NOMO-1 treated with dmso at 0.1 percent for 144 hours (cell line): ENCODE measurements around the gene SLC12A7.

Source experiments
- DNase-seq: peaks from one replicate; lab custom pipeline; 2025; ENCODE audit not compliant: unreplicated experiment; lab: John Stamatoyannopoulos, UW

SLC12A7 gene

DNA sequence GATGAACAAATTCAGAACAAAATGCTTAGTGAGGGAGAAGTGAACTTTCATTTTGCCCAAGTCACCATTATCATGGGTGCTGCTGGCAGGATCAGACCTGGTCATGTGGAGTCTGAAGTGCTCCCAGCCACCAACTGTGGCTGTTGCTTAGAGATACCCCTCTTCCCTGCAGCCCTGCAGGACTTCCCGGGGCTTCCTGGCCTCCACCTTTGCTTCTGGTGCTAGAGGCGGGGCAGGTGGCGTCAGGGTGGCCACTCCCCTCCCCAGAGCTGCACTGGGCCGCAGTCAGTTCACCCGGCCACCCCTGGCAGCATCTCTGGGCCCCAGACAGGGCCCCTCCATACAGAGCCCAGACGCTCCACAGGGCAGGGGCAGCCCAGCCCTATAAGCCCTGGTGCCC is 30.0 kb upstream of the SLC12A7 start:
- DNase-seq: no peak

DNA sequence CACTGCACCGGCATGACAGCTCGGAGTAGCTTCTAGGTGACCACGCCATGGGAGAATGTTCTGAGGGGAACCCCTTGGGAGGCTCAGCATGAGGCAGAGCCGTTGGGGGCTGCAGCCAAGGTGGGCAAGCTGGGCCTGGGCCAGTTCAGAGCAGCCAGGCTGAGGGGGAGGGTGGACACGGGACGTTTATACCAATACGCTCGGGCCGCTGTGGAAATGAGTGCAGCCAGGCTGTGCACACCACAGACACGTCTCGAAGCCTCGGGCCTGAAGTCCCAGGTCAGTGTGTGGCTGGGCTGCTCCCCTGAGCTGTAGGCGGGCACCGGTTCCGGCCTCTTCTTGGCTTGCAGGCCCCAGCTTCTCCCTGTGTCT is 28.9 kb upstream of the SLC12A7 start:
- no peak for DNase-seq

DNA sequence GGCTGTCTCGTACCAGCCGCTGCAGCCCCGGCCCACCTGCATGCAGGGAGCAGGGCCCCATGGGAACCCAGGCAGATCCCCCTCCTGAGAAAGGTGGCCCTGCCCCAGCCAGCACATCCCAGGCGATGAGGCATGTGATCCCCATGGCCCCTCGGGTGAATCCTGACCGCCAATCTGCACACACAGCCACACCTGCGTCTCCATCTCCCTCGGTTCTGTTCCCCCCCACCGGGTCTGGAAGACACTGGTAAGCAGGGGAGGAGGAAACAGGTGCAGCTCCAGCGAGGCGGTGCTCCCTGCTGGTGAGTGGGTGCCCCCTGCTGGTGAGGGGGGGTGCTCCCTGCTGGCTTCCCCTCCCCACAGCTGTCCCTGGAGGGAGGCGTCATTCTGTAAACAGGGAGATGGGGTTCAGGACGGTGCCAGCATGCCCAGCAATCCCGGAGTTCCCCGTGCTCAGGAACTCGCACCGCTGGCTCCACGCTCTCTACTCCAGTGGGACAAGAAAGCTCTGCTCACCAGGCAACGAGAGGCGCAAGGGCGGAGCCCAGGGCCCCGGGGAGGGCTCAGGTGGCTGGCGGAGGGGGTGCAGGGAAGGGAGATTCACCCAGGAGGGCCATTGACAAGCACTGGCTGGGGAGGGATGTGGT is 28.4 kb upstream of the SLC12A7 start:
- peak; percentile 55 for DNase-seq

DNA sequence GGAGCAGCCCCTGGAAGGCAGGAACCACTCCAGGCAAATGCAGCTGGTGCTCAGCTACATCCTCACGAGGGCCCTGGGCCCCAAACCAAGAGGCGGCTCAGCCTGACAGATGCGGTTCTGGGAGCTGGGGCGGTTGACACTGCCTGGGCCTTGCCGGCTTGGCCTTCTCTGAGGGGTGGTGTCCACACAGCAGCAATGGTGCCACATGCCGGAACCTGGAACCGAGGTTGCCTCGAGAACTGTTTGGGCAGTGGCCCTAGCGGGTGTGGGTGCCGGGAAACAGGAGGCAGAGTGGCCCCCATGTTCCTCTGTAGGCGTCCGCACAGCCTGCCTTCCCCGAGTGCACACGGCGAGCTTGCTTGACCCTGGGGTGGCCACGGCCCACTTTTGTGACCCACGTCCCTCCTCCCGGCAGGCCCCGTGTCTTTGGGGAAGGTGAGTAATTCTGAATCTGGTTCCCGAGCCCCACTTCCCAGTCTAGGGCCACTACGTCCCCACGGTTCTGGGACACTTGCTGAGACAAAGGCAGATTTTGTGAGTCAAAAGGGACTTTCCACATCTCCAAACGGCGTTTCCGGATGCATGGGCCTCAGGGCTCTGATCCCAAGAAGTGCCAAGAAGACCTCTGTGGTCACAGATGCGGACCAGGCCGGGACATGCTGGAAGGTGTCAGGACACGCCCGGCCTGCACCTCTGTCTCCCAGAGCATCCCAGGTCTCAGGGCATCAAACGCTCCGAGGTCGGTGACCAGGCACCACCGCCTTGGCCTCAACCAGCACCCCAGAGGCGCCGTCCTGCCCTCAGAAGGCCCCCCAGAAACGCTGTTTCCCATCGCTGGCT is 27.7 kb upstream of the SLC12A7 start:
- no peak for DNase-seq

DNA sequence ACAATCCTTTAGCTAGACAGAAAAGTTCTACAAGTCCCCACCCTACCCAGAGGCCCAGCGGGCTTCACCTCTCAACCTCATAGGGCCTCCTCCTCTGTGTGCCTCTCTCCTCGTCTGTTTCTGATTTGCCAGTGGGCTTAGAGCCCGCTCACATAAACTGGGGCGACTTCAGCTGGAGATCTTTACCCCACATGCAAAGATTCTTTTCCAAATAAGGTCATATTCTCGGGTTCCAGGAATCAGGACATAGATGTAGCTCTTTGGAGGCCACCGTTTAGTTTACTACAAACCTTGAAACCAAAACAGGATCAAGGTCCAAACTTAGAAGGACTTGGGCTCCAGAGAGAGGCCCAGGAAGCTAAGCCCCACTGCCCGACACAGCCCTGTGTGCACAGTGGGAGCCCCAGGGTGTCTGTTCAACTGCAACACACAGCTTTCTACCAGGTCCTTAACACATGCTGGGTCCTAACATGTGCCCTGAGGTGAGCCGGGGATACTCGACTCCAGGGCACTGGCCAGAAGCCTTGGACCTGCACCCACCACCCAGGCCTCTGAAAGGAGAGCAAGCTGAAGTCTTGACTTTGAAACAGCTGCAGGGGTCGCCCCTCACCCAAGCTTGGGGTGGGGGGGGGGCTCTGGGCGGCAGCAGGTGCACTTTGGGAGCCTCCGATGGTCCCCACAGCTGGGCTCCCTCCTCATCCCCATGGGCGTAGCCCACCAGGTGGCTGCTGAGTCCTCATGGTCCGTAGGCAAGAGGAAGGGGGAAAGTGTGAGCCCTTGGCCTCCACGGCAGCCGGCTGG is 26.8 kb upstream of the SLC12A7 start:
- DNase-seq: no peak

DNA sequence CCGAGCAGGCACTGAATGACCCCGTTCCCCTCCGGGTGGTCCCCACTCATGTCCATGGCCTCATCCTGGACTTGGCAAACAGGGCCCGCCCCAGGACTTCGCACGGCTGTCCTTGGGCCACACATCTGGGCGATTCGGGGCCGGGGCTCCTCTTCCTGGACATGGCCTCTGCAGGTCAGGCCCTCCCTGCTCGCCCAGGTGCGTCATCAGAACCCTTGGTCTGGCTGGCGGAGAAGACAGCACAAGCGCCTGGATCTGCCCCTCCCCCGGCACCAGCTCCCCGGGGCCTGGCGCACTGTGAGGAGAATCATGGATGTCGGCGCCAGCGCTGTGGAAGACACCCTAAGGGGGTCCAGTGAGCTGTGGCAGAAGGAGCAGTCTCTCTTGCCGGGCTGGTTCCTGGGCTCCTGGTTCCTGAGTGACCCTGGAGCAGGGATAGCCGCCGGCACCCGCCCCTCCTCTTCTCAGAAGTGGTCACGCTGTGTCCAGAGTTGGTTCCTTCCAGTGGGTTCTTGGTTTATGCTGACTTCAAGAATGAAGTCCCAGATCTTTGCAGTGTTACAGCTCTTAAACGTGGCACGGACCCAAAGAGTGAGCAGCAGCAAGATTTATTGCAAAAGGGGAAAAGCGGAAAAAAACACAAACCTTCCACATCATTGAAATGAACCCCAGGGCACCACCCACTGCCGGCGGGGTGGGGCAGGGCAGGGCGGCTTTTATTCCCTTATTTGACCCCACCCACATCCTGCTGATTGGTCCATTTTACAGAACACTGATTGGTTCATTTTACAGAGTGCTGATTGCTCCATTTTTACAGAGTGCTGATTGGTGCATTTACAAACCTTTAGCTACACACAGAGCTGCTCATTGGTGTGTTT is 25.9 kb upstream of the SLC12A7 start:
- DNase-seq: peak; percentile 16

DNA sequence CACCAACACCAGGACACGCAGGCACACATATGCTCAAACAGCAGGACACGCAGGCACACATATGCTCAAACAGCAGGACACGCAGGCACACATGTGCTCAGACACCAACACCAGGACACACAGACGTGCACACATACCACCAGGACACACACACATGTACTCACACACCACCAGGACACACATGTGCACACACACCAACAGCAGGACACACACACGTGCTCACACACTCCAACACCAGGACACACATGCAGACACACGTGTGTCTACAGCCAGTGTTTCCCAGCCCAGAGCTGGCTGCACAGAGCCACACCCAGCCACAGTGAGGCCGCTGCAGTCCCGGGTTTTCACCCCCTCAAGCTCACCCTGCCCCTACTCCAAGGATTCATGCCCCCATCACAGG is 25.0 kb upstream of the SLC12A7 start:
- no peak for DNase-seq

DNA sequence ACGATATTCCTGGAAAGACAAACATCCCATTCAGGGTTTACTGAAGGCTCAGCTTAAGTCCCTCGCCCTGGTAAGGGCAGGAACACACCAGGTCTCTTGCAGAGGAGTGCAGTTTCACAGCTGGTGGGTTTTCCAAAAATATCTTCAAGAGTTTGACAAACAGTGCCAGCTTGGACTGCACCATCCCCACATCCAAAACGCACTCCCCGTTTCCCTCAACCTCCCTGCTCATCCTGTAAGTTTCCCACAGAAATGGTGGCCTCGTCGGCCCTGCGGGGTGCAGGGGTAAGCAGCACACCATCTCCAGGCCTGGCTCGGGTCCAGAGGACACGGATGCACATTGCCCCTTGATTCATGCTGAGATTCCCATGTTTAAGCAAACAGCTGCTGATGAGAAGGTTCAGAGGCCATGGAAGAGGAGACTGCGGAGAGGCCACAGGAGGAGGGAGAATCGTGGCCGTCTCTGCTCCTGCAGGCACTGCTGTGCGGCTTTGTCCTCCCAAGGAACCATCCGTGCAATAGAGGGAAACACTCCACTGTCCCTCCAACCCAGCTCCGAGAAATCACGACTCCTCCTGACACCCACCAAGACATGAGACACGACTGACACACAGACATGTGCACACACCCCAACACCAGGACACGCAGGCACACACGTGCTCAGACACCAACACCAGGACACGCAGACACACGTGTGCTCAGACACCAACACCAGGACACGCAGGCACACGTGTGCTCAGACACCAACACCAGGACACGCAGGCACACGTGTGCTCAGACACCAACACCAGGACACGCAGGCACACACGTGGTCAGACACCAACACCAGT is 24.0 kb upstream of the SLC12A7 start:
- no peak for DNase-seq

DNA sequence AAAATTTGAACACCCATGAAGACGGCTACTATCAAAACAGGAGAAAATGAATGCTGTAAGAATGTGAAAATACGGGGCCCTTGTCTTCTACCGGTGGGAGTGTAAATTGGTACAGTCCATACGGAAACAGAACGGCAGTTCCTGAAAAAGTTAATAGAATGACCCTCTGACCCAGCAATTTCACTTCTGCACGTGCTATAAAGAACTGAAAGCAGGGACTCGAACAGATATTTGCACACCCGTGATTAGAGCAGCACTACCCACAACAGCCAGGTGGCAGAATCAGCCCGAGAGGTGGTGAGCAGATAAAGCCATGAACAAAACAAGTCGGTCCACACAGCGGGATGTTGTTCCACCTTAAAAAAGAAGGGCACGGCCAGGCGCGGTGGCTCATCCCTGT is 22.6 kb upstream of the SLC12A7 start:
- peak; percentile 90 for DNase-seq

DNA sequence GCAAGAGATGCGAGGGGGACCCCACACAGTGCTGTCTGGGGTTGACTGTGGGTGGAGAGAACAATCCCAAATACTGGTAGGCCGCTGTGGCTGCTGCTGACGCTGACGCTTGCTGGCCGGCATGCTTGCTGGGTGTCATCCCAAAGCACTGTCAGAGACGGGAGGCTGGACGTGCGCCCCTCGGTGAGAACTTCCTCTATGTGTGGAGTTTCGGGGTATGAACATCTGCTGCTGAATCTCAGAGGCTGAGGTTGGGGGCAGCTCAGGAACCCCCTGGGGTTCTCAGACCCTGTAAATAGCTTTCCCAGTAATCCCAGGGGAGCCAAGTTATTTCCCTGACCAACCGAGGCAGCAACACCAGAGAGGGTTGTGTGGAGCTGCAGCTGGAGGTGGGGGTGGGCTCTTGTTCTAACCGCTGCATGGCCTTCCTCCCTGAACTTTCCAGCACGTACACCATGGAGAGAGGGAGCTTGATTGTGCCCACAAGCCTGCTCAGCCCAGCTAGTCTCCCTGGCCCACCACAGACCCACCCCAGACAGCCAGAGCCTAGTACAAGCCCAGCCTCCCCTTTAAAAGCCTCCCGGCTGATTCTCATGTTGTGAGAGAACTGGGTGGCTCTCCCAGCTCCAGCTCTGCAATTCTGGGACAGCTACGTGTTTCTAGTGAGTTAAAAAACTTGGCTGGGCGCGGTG is 21.8 kb upstream of the SLC12A7 start:
- DNase-seq: no peak

DNA sequence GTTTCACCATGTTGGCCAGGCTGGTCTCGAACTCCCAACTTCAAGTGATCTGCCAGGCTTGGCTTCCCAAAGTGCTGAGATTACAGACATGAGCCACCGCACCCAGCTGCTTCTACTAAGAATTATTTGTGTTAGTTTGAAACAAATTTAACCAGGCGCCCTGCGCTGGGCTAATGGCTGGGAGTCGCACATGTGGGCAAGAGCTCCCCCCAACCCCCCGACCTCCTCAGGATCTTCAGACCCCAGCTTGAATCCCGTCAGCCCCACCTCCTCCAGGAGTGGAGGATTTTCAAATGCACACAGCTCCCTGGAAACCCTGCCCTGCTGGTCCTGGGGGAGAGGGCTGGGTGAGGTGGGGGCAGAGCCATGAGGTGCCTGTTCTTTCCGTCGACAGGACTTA is 21.2 kb upstream of the SLC12A7 start:
- no peak for DNase-seq

DNA sequence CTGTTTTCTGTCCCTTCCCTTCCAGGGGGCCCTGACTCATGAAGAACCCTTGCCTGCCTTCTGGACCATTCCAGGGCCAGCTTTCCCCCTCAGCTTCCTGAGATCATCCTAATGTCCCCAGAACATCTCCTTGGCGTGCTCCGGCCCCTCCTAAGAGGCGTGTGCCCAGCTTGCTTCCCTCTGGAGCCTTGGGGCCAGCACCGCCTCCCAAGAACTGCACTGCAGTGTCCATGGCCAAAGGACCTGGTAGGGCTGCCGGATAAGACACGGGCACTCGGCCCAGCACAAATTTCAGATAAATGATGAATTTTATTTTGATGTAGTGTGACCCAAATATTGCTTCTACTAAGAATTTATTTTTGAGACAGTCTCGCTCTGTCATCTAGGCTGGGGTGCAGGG is 20.7 kb upstream of the SLC12A7 start:
- DNase-seq: no peak

DNA sequence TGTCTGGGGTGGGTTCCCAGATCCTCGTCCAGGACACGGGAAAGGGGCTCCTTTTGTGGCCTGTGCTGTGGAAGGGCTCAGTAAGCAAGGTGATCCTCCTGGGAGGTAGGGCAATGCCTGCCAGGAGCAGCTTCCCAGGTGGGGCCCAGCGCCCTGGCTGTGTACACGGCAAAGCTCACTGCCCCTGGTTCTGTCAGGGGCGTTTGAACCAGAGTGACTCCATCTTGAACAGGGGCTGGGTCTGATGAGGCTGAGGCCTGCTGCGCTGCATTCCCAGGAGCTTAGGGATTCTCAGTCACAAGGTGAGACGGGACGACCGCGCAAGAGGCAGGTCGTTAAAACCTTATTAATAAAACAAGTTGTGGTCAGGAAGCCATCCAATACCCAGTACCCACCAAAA is 19.9 kb upstream of the SLC12A7 start:
- DNase-seq: no peak

DNA sequence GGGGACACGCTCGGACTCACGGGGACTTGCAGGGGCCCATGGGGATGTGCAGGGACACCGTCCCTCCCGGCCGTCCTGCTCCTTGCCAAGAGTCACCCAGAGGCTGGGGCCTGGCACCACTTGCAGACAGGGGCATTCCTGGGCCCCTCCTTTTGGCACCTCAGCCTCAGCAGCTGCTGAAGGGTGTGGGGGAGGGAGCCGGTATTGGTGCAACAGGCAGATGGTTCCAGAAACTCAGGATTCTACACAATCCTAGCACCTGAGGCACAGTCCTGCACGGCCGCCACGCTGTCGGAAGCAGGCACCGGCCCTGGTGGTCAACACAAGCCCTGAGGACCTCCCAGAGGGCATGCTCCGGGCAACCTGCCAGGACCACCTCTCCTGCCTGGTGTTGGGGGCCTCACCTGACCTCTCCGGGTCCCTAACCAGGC is 19.3 kb upstream of the SLC12A7 start:
- DNase-seq: no peak

DNA sequence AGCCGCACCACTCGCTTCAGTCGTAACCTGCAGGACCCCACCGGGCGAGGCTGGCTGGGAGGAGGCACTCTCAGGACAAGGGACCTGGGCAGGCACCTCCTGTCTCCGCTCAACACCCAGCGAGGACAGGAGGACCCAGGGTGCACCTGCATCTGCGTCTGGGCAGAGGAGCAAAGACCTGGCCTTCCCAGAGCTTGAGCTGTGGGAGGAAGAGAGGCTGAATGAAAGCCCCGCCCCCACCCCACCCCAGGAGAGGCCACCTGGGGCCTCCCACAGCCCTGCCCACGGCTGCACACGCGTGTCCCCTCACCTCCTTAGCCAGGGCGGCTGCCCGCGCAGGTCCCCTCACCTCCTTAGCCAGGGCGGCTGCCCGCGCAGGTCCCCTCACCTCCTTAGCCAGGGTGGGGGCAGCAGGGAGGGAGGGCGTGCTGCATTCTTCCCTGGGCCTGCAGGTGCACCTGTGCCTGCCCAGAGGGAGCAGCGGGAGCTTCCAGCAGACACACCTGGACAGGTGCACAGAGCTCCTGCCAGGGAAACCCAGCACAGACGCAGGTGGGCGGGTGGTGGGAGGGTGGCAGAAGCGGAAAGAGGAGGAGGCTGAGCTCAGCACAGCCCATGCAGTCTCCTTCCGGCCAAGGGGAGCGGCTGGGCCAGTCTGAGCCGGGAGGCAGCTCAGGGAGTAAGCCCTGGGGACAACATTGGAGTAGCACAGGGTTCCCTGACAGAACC is 18.5 kb upstream of the SLC12A7 start:
- no peak for DNase-seq

DNA sequence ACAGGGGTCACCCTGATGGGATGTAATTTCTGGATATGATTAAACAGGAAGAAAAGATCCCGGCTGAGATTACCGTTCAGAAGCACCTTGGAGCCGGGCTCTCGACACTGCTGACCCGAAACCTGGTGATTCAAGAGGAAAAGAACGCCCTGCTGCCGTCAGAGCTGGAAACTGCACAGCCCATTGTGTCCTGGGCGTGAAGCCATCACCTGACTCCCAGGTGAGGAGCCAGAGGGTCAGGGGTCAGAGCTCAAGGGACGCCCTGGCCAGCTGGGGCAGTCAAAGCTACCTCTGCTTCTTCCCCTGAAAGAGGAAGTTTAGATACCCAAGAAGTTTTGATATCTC is 17.8 kb upstream of the SLC12A7 start:
- DNase-seq: no peak

DNA sequence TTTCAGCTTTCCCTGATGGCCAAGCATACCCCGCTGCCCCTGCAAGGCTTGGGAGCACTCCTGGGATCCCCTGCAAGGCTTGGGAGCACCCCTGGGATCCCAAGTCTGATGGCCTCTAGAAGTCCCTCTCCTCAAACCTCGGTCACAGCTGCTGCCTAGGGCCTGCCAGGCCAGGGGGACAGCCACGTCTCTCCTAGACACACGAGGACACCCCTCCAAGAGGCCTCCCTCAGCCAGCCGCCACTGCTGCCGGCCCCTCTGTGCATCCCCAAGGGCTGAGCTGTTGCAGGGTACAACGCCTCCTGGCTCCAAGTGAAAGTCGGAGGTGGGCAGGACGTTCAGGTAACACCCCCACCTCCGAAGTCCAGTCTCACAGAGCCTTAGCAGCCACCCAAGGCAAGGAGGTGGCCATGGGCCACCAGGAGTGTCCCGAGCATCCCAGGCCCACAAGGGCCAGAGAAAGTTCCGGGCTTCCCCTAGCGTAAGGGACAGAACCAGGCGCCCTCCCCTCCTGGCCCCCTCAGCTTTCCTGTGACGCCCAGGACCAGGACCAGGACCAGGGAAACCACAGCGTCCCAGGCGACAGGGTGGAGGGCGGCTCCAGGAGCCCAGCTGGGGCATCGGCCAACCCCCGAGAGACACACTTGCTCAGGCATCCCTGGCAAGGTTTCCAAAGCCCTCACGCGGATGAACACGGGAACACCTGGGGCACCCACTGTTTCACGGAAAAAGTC is 17.3 kb upstream of the SLC12A7 start:
- DNase-seq: no peak
